ENCODE results near the gene SNTG2. TPM values are rescaled to one million over a fixed set of nuclear protein-coding genes. Genes with fewer than 3 reads are reported as not detected.
A peak's percentile ranks its signal among the peaks of the same experiment; 100 is the strongest.

Gene SNTG2
- total RNA-seq, 1 donor from 2014 or later: 7.7 TPM

GRCh38 chr2:1256632-1257324 lies 306.1 kb downstream of the SNTG2 start:
- Mint-ChIP-seq H3K9me3 (ENCODE audit: unreplicated experiment) (no peaks in the 10 kb centered on the region), H3K27ac (ENCODE audit: unreplicated experiment) (peak overlapping the region; percentile 31), H3K27me3 (ENCODE audit: unreplicated experiment) (no peaks in the 10 kb centered on the region), H3K4me3 (ENCODE audit: unreplicated experiment) (no peak overlapping the region), H3K4me1 (ENCODE audit: low read depth, unreplicated experiment) (peaks cover 7% of the 10 kb centered on the region), H3K36me3 (ENCODE audit: unreplicated experiment) (peaks cover 7% of the 10 kb centered on the region)
- TF ChIP-seq, protein P1, sequence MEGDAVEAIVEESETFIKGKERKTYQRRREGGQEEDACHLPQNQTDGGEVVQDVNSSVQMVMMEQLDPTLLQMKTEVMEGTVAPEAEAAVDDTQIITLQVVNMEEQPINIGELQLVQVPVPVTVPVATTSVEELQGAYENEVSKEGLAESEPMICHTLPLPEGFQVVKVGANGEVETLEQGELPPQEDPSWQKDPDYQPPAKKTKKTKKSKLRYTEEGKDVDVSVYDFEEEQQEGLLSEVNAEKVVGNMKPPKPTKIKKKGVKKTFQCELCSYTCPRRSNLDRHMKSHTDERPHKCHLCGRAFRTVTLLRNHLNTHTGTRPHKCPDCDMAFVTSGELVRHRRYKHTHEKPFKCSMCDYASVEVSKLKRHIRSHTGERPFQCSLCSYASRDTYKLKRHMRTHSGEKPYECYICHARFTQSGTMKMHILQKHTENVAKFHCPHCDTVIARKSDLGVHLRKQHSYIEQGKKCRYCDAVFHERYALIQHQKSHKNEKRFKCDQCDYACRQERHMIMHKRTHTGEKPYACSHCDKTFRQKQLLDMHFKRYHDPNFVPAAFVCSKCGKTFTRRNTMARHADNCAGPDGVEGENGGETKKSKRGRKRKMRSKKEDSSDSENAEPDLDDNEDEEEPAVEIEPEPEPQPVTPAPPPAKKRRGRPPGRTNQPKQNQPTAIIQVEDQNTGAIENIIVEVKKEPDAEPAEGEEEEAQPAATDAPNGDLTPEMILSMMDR (IDR thresholded peaks at IDR 0.05; ENCODE audit: partially characterized antibody, unreplicated experiment): no peak
- no peak for DNase-seq

DNA sequence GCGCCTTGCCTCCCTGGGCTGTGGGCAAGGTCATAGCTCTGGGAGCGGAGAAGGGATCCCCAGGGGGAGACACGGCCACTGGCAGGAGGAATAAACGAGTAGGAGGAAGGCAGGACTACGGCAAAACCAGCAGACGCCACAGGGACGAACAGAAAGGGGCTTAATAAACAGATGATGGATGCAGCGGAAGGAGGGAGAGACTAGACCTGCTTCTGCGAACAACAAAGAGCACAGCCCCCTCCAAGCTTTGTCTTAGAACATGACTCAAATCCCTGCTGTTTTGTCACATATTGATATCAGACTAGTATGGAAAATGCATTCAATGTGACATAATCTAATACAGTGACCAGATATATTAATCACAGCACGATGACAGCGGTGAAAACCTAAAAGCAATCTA lies 306.7 kb downstream of the SNTG2 start:
- no peaks in the 10 kb centered on the region for H3K27me3 Mint-ChIP-seq (ENCODE audit: unreplicated experiment)

GRCh38 chr2:1259746-1260145 lies 309.1 kb downstream of the SNTG2 start:
- TF ChIP-seq, protein P1 (IDR thresholded peaks at IDR 0.05; ENCODE audit: partially characterized antibody, unreplicated experiment): no peak
- H3K27ac Mint-ChIP-seq (ENCODE audit: unreplicated experiment): no peak overlapping the region
- no peaks in the 10 kb centered on the region for H3K9me3 Mint-ChIP-seq (ENCODE audit: unreplicated experiment)
- no peaks in the 10 kb centered on the region for H3K27me3 Mint-ChIP-seq (ENCODE audit: unreplicated experiment)
- peaks cover 7% of the 10 kb centered on the region for H3K4me1 Mint-ChIP-seq (ENCODE audit: low read depth, unreplicated experiment)
- H3K4me3 Mint-ChIP-seq (ENCODE audit: unreplicated experiment): no peak overlapping the region
- H3K36me3 Mint-ChIP-seq (ENCODE audit: unreplicated experiment): peaks cover 7% of the 10 kb centered on the region
- no peak for DNase-seq

More for the DNA sequence above, 306.7 kb downstream of the SNTG2 start:
- Mint-ChIP-seq H3K36me3 (ENCODE audit: unreplicated experiment) (peaks cover 12% of the 10 kb centered on the region), H3K27ac (ENCODE audit: unreplicated experiment) (no peak overlapping the region), H3K4me1 (ENCODE audit: low read depth, unreplicated experiment) (peaks cover 7% of the 10 kb centered on the region), H3K4me3 (ENCODE audit: unreplicated experiment) (no peak overlapping the region), H3K9me3 (ENCODE audit: unreplicated experiment) (no peaks in the 10 kb centered on the region)
- no peak for DNase-seq
- TF ChIP-seq, protein P1 (IDR thresholded peaks at IDR 0.05; ENCODE audit: partially characterized antibody, unreplicated experiment): no peak

DNA sequence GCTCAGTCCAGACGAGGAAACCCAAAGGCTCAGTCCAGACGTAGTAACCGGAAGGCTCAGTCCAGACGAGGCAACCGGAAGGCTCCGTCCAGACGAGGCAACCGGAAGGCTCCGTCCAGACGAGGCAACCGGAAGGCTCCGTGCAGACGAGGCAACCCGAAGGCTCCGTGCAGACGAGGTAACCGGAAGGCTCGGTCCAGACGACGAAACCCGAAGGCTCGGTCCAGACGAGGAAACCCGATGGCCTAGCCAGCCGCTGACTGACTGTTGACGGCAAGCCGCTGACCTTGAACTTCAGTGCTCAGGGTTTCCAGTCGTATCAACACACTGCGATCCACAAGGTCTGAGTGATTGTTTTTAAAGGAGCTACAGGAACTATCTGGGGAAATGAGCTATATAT lies 312.0 kb downstream of the SNTG2 start:
- Mint-ChIP-seq H3K9me3 (ENCODE audit: unreplicated experiment) (no peaks in the 10 kb centered on the region), H3K4me1 (ENCODE audit: low read depth, unreplicated experiment) (no peaks in the 10 kb centered on the region), H3K4me3 (ENCODE audit: unreplicated experiment) (no peak overlapping the region), H3K27ac (ENCODE audit: unreplicated experiment) (no peak overlapping the region), H3K27me3 (ENCODE audit: unreplicated experiment) (peaks cover 2% of the 10 kb centered on the region), H3K36me3 (ENCODE audit: unreplicated experiment) (peaks cover 7% of the 10 kb centered on the region)
- no peak for DNase-seq
- TF ChIP-seq, protein P1 (IDR thresholded peaks at IDR 0.05; ENCODE audit: partially characterized antibody, unreplicated experiment): no peak

DNA sequence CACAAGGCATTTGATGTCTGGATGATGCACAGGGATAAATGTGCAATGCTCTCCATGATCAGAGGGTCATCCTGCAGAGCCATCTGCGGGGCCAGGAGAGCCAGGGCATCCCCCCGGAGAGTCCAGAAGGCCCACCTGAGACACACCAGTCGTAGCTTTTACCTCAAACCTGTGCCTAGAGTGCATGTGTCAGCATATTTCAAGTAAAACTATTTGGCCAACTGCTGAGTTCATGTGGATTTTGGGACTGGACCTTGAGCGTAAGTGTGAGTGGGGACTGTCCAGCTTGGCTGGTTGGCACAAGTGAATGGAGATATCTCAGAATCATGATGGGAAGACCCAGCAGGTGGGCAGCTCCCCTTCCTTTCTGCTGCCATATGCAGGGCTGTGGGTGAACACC lies 314.8 kb downstream of the SNTG2 start:
- Mint-ChIP-seq H3K27ac (ENCODE audit: unreplicated experiment) (no peak overlapping the region), H3K36me3 (ENCODE audit: unreplicated experiment) (peaks cover 7% of the 10 kb centered on the region), H3K4me1 (ENCODE audit: low read depth, unreplicated experiment) (no peaks in the 10 kb centered on the region), H3K27me3 (ENCODE audit: unreplicated experiment) (peaks cover 2% of the 10 kb centered on the region), H3K4me3 (ENCODE audit: unreplicated experiment) (no peak overlapping the region), H3K9me3 (ENCODE audit: unreplicated experiment) (no peaks in the 10 kb centered on the region)
- DNase-seq: no peak
- TF ChIP-seq, protein P1 (IDR thresholded peaks at IDR 0.05; ENCODE audit: partially characterized antibody, unreplicated experiment): no peak

Data from glutamatergic neuron (in vitro differentiated cells).